HG03565 (cell line): ENCODE data around the gene ANAPC2.
A peak's percentile ranks its signal among the peaks of the same experiment; 100 is the strongest.

Experiments
- ATAC-seq: cut with Tn5 transposase; IDR thresholded peaks from one replicate; pipeline ENCODE4 v1.9.1; 2021; ENCODE audit warnings: mild to moderate bottlenecking, moderate library complexity; ENCODE audit not compliant: unreplicated experiment

Gene ANAPC2

DNA sequence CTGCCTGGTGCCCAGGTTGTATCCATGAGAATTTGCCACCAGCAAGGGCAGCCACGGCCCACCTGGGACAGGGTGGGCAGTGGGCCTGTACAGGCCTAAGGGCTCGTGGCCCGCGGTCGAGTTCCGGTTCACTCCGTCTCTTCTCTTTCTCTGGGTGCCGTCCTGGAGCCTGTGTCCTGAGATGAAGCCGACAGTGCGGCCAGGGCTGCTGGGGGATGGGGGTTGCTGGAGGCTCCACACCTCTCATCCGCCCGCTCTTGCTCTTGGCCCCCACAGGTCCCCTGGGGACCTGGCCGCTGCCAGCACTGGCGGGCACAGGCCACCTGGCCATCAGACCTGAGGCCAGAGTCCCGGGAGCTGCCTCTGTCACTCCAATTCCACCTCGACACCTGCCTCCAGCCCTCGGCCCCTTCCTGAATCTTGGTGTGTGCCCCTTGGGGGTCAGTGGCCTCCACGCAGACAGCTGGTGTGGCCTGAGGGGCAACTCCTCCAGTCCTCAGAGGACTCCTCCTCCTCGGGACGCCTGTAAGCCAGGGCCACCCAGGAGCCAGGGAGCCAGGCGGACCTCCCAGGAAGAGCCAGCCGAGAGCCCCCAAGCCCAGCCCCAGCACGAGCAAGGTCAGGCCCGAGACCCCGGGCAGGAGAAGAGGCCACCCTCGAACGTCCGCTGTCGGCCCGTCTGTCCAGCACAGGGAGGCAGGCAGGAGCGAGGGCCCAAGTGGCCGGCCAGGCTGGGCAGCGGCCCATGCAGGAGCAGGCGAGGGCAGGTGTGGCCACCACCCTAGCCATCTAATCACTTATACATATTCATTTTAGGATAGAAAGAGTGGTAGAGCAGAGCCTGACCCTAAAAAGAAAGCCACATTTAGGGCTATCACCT, 23.8 kb downstream of the ANAPC2 start:
- ATAC-seq = no peak

DNA sequence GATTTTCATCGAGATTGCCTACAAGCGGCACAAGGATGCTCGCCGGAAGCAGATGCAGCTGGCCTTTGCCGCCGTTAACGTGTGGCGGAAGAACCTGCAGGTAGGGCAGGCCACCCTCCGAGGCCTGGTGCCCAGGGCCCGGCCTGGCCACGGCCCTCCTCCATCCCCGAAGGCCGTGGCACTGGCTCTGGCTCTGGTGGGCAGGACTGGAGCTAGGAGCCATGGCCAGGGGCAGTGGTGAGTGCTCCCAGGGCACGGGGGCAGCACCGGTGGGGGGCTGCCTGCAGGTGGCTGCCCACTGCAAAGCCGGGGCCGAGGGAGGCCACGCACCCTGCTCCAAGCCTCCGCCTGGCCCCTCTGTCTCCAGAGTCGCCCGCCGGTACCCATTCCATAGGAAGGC, 24.6 kb downstream of the ANAPC2 start:
- ATAC-seq = no peak

DNA sequence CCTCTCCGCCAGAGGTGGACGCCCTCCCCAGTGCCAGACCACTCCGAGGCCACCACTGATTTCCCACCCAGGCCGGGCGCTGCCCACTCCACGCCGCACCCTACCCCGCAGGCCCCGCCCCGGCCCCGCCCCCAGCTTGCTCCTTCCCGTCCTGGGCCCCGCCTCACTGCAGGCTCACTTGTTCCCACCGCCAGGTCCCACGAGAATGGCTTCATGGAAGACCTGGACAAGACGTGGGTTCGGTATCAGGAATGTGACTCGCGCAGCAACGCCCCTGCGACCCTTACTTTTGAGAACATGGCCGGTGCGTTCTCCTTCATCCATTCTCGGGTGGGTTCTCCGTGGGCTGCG, 25.0 kb downstream of the ANAPC2 start:
- ATAC-seq = no peak

DNA sequence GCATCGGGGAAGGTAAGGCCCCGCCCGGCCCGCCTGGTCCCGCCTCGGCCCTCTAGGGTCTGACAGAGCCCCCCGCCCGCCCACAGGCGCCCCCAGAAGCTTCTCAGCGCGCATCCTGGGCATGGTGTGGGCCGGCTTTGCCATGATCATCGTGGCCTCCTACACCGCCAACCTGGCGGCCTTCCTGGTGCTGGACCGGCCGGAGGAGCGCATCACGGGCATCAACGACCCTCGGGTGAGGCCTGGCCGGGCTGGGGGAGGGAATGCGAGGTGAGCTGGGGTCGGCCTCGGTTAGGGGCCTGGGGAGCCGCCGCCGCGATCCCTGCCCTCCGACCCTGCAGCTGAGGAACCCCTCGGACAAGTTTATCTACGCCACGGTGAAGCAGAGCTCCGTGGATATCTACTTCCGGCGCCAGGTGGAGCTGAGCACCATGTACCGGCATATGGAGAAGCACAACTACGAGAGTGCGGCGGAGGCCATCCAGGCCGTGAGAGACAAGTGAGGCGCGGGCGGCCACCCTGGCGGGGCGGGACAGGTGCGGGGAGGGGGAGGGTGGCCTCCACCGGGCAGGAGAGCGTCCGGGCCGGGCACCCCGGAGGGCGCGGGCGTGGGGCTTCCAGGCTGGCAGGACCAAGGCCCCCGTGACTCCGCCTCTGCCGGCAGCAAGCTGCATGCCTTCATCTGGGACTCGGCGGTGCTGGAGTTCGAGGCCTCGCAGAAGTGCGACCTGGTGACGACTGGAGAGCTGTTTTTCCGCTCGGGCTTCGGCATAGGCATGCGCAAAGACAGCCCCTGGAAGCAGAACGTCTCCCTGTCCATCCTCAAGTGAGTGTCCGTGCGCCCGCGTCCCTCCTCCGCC, 25.6 kb downstream of the ANAPC2 start:
- no peak for ATAC-seq

DNA sequence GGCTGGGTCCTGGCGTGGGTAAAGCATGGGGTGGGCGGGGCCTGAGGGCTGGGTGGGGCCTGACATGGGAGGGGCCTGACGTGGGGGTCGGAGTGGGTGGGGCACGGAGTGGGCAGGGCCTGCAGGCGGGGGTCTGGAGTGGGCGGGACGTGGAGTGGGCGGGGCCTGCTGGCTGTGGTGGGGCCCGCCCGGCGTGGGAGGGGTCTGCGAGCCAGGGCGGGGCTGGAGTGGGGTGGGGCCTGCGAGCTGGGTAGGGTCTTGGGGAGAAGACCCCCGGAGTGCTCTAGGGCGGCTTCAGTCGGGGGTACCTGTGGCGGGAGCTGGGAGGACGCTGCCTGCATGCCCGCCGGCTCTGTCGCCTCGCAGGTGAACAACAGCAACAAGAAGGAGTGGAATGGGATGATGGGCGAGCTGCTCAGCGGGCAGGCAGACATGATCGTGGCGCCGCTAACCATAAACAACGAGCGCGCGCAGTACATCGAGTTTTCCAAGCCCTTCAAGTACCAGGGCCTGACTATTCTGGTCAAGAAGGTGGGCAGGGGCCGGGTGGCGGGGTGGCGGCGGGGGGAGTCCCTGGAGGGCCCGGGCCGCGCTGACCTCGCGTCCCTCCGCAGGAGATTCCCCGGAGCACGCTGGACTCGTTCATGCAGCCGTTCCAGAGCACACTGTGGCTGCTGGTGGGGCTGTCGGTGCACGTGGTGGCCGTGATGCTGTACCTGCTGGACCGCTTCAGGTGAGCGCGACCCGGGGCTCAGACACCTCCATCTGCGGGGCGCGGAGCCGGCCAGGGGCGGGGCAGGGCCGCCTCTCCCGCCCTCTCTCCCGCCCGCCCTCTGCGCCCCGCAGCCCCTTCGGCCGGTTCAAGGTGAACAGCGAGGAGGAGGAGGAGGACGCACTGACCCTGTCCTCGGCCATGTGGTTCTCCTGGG, 26.5 kb downstream of the ANAPC2 start:
- ATAC-seq = no peak

DNA sequence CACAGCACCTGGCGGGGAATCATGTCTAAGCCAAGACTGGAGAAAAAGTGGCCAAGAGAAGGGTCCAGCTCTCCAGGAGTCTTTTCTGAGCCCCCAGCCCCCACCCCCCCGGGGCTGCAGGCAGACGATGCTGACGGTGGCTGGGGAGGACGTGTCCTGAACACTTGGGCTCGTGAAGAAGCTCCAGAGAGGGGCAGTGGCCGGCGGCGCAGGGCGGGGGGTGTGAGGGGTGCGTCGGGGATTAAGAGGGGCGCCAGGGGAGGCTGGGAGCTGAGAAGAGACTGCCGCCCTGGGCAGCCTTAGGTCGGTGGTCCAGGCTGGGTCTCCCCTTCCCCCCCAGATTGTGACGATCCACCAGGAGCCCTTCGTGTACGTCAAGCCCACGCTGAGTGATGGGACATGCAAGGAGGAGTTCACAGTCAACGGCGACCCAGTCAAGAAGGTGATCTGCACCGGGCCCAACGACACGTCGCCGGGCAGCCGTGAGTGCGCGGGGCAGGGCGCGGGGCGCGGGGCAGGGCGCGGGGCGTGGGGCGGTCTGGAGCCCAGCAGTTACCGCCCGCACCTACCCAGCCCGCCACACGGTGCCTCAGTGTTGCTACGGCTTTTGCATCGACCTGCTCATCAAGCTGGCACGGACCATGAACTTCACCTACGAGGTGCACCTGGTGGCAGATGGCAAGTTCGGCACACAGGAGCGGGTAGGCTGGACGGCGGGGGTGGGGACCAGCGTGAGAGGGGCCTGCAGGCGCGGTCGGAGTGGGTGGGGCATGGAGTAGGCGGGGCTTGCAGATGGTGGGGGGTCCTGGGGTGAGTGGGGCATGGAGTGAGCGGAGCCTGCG, 27.4 kb downstream of the ANAPC2 start:
- no peak for ATAC-seq

DNA sequence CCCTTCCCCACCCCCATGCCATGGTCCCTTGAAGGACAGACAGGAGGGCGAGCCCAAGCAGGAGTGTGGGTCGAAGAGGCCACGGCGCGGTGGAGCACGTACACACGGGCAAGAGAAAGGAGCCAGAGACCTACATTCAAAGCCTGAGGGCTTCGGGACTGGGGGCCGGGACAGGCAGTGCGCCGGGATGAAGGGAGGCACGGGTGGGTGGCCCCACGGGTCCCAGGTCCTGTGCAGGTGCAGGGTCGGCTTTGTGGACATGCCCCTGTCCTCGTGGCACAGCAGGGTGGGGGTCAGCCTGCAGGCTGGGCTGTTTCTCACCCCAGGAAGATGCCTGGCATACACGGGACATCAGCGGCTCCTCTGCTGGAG, 28.3 kb downstream of the ANAPC2 start:
- no peak for ATAC-seq

DNA sequence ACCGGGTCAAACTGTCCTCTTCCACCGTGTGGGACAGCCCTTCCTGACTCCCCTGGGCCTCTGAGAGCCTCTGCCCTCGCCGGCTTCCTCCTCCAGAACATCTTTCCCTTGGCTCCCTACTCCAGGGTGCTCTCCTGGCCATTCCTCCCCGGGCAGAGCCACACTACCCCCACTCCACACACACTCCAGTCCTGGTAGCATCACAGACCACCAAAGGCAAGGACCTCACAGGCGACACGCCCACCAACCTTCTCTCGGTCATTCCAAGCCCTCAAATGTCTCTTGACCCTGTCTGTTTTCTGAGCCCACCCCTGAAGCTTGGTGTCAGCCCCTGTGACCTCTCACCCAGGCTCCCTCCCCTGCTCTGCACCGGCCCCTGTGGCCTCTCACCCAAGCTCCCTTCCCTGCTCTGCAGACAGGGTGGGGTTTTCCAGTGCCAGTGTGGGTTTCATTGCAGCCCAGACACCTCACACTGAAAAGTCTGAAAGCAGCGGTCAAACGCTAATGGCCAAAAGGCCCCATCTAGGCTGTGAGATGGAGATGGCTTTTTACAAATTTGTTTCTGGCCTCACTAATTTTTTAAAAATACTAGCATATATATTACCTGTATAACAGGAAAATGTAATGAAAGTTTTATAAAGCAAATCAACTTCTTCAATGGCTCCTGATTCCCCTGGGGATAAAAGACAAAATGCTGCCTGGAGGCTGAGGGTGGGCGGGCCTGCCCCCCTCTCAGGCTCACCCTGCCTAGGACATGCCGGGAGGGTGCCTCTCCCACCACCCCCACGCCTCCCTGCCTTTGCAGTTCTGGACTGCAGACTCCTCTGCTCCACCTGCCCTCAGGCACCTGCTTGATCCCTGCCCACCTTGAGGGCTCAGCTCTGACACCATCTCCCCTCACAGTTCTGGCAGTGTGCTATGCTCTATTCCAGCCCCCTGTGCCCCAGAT, 29.0 kb downstream of the ANAPC2 start:
- no peak for ATAC-seq

DNA sequence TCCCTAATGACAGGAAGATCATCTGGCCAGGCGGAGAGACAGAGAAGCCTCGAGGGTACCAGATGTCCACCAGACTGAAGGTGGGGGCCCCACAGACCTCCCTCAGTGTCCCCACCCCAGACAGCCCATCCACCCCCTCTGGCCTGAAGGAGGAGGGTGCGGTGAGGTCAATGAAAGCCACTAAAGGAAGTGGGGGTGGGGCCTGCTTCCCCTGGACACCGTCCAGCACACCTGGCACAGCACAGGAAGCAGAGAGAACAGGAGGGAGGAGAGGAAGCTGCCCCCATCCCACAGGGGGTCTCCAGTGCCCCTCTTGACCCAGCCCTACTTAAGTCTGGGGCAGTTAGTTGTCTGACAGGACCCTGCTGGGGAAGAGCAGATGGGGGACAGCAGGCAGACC, 29.7 kb downstream of the ANAPC2 start:
- ATAC-seq = no peak

DNA sequence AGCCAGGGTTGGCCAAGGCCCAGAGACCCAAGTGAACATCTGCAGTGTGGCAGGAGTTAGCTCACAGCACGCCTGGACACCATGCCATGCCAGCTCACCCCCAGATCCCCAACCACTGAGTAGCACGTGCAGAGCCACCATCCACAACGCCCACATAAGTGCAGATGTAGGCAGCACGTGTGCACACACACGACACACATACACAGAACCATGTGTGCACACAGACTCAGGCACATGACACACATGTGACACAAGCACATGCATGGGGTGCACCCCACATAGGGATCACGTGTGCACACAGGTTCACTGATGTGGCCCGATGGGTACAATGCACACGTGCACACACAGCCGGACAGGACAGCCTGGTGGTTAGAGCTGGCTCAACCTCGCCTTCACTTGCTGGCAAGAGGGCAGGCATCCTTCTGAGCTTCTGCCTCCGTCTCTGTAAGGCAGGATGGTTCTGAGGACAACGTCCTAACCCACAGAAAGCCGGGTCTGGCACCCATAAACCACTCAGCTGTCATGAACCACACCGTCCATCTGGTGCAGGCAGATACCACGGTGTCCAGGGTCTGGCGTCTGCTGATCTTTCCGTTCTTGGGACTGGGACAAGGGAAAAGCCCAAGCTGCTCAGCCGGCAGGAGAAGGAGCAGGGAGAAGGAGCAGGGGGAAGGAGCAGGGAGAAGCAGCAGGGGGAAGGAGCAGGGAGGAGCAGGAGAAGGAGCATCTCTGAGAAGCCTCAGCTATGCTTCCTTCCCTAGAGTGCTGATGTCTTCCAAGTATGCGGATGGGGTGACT, 30.5 kb downstream of the ANAPC2 start:
- no peak for ATAC-seq

DNA sequence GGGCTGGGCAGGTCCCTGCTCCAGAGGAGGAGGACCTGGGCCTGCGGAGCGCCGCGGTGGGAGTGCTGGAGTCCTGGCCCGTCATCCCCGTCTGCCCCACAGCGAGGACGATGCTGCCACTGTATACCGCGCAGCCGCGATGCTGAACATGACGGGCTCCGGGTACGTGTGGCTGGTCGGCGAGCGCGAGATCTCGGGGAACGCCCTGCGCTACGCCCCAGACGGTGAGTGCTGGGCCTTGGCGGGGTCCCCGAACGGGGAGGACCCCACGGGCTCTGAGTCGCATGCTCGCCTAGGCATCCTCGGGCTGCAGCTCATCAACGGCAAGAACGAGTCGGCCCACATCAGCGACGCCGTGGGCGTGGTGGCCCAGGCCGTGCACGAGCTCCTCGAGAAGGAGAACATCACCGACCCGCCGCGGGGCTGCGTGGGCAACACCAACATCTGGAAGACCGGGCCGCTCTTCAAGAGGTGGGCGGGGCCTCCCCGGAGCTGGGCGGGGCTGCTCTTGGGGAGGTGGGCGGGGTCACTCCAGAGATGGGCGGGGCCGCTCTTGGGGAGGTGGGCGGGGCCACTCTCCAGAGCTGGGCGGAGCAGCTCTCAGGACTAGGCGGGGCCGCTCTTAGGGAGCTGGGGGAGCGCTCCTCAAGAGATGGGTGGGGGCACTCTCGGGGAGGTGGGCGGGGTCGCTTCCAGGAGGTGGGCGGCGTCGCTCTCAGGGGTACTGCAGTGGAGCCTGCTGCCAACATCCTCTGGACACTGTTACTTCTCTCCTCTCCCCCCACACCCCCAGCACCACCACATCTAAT, 31.6 kb downstream of the ANAPC2 start:
- no peak for ATAC-seq

DNA sequence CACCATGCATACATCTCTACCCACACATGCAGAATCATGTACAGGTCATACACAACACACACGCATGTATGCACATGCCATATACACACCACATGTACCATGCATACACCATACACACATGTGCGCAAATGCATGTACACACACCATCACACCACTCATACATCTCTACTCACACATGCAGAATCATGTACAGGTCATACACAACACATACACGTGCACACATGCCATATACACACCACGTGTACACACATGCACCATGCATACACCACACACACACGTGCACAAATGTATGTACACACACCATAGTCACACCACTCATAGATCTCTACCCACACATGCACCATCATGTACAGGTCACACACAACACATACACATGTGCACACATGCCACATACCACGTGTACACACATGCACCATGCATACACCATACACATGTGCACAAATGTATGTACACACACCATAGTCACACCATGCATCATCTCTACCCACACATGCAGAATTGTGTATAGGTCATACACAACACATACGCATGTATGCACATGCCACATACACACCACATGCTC, 35.4 kb downstream of the ANAPC2 start:
- ATAC-seq = no peak

DNA sequence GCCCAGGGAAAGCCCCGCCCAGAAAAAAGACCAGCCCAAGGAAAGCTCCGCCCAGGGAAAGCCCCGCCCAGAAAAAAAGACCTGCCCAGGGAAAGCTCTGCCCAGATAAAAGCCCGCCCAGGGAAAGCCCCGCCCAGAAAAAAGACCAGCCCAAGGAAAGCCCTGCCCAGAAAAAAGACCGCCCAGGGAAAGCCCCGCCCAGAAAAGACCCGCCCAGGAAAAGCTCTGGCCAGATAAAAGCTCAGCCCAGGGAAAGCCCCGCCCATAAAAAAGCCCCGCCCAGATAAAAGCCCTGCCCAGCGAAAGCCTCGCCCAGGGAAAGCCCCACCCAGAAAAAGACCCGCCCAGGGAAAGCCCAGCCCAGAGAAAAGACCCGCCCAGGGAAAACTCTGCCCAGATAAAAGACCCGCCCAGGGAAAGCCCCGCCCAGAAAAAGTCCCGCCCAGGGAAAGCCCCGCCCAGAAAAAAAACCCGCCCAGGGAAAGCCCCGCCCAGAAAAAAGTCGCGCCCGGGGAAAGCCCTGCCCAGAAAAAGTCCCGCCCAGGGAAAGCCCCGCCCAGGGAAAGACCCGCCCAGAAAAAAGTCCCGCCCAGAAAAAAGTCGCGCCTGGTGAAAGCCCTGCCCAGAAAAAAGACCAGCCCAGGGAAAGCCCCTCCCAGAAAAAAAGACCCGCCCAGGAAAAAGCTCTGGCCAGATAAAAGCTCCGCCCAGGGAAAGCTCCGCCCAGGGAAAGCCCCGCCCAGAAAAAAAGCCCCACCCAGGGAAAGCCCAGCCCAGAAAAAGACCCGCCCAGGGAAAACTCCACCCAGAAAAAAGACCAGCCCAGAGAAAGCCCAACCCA, 37.5 kb downstream of the ANAPC2 start:
- ATAC-seq = peak; percentile 29

DNA sequence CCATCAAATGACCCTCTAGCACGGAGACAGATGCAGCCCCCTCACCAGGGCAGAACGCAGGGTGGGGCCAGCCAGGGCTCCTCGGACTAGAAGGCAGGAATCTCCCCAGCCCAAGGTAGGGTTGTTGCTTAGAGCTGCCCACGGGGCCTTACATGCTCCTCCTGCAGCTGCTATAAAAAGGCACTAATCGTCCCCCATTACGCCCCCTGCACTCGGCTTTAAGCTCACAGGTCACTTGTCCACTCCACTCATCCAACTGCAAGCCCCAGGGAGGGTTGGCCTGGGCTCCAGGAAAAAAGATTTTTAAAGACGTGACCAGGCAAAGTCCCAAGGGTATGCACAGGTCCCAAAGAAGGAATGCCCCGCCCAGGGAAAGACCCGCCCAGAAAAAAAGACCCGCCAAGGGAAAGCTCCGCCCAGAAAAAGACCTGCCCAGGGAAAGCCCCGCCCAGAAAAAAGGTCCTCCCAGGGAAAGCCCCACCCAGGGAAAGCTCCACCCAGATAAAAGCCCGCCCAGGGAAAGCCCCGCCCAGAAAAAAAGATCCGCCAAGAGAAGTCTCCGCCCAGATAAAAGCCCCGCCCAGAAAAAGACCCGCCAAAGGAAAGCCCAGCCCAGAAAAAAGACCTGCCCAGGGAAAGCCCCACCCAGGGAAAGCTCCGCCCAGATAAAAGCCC, 38.3 kb downstream of the ANAPC2 start:
- ATAC-seq = no peak

DNA sequence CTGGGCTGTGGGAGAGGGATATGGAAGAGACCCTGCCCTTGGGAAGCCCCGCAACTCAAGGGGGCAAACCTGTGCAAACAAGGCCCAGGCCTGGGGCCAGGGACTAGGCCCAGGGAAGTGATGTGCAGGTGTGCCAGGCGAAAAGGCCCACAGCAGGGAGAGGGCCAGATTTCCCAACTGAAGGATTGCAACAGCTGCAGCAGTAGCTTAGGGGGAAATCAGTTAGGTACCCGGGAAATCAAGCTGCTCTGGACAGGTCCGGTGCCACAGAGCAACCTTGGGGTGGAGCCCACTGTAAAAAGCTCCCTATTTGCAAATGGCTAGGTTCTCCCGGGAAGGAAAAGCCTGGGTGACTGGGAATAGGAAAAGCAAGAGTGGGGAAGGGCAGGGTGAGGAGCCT, 39.0 kb downstream of the ANAPC2 start:
- no peak for ATAC-seq

DNA sequence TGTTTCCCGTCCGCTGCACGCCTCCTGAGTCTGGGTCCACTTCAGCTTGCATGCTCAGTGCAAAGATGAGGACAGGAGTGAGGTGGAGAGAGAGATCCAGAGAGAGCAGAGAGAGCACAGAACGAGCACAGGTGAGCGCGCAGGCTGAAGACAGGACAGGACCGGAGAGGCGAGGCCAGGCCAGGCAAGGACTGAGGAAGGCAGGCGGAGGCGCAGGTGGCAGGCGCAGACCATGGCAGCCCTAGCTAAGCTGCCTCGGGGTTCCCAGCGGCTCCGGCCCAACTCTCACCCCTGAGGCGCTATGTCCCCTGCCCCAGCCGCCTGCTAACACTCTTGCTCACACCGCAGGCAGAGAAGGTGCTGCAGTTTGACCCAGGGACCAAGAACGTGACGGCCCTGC, 39.7 kb downstream of the ANAPC2 start:
- no peak for ATAC-seq
